Neuron (in vitro differentiated cells): Measurements from ENCODE around the gene APOM.
A peak's percentile ranks its signal among the peaks of the same experiment; 100 is the strongest.

Experiments used
- H2AFZ ChIP-seq: one replicate; pipeline ENCODE4 v1.6.1; 2013; ENCODE audit warnings: low read depth, mild to moderate bottlenecking, inconsistent platforms, low read length, moderate library complexity
- H3K27me3 ChIP-seq: one replicate; pipeline ENCODE4 v1.6.1; 2013; ENCODE audit warnings: low read length; ENCODE audit not compliant: insufficient read depth
- H3K36me3 ChIP-seq: one replicate; pipeline ENCODE4 v1.6.1; 2013; ENCODE audit warnings: low read length; ENCODE audit not compliant: insufficient read depth
- H3K4me1 ChIP-seq: one replicate; pipeline ENCODE4 v1.6.1; 2013; ENCODE audit warnings: low read length; ENCODE audit not compliant: insufficient read depth
- H3K4me3 ChIP-seq: 2 replicates; pipeline ENCODE4 v1.5.1; 2013; ENCODE audit warnings: mild to moderate bottlenecking, low read length, moderate library complexity
- H3K9me3 ChIP-seq: one replicate; pipeline ENCODE4 v1.6.1; 2013; ENCODE audit warnings: low read length

The APOM gene

DNA sequence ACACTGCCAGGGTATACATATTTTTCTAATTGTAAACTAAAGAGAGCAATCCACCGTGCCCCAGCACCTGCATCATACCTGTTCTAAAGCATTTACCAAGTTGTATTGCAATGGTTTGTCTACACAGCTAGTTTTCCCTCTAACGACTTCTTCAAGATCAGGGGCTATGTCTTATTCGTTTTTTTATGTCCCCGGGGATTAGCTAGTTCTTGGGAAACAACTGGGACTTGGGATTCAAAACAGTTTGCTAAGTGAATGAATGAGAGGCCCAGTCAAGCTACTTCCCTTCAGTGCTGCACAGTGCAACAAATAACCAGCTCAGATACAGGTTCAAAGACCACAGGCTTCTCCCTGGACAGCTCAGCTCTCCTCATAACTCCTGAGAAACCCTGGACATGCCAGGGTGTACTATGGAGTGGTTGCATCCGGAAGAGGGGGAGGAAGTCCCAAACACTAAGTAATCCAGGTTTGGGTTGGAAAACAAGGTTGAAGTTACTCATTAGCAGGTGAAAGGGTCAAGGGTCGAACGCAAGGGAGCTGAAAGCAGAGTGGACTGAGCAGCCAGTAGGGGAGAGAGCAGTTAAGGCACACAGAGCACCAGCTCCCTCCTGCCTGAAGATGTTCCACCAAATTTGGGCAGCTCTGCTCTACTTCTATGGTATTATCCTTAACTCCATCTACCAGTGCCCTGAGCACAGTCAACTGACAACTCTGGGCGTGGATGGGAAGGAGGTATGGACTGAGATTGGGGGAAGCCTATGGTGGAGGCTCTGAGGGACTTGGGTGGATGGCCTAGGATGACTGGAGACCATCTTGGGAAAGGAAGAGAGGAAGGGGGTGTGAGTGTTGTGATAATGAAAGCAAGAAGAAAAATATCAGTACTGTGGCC lies at the start of gene APOM:
Gene APOM, plus strand, starts transcription at position 546 of the 889 bp plus-strand sequence. Its CDS starts 73 bp downstream, at position 619.
- H3K9me3 ChIP-seq, result no peaks in the 10 kb centered on the region
- no peak within 1 kb of the TSS for H3K4me3 ChIP-seq
- H3K36me3 ChIP-seq, result peaks cover 20% of the 10 kb centered on the region
- H3K4me1 ChIP-seq, result peaks cover 32% of the 10 kb centered on the region
- H3K27me3 ChIP-seq, result no peaks in the 10 kb centered on the region
- no peak within 1 kb of the TSS for H2AFZ ChIP-seq

GRCh38 chr6:31607317-31607716 lies 48.4 kb upstream of the APOM start:
- no peak overlapping the region for H3K4me3 ChIP-seq
- H3K9me3 ChIP-seq, result no peaks in the 10 kb centered on the region
- no peaks in the 10 kb centered on the region for H3K36me3 ChIP-seq
- H3K4me1 ChIP-seq, result no peaks in the 10 kb centered on the region
- H2AFZ ChIP-seq, result no peak overlapping the region
- peaks cover 8% of the 10 kb centered on the region for H3K27me3 ChIP-seq

GRCh38 chr6:31609519-31610406 lies 45.9 kb upstream of the APOM start:
- no peaks in the 10 kb centered on the region for H3K27me3 ChIP-seq
- H3K9me3 ChIP-seq, result no peaks in the 10 kb centered on the region
- H2AFZ ChIP-seq, result no peak overlapping the region
- no peaks in the 10 kb centered on the region for H3K36me3 ChIP-seq
- no peak overlapping the region for H3K4me3 ChIP-seq
- no peaks in the 10 kb centered on the region for H3K4me1 ChIP-seq

GRCh38 chr6:31610968-31611367 lies 44.7 kb upstream of the APOM start:
- no peaks in the 10 kb centered on the region for H3K36me3 ChIP-seq
- no peak overlapping the region for H2AFZ ChIP-seq
- no peaks in the 10 kb centered on the region for H3K27me3 ChIP-seq
- H3K4me3 ChIP-seq, result no peak overlapping the region
- H3K4me1 ChIP-seq, result no peaks in the 10 kb centered on the region
- no peaks in the 10 kb centered on the region for H3K9me3 ChIP-seq

DNA sequence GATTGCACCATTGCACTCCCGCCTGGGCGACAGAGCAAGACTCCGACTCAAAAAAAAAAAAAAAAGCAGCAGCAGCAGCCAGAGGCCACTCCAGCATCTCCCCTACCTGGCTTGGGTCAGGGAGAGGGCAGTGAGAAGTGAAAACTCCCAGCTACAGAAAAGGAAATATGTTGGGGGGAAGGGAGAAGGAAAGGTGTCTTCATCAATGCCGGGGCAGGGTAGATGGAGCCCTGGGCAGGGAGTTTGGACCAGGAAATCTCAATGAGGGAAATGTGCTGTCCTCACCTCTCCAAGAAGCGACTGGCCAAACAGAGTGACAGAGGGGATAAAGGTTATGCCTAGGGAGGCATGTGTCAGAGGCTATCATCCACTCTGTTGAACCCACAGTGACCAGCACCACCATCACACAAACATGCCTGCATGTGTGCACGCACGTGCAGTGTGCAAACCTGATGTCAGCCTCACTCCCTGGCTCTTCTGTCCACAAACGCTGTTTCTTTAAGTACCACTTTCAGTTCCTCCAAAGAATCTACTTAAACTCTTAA lies 41.5 kb upstream of the APOM start:
- H3K36me3 ChIP-seq, result no peaks in the 10 kb centered on the region
- no peaks in the 10 kb centered on the region for H3K4me1 ChIP-seq
- H3K9me3 ChIP-seq, result no peaks in the 10 kb centered on the region
- no peak overlapping the region for H2AFZ ChIP-seq
- H3K4me3 ChIP-seq, result no peak overlapping the region
- H3K27me3 ChIP-seq, result no peaks in the 10 kb centered on the region

DNA sequence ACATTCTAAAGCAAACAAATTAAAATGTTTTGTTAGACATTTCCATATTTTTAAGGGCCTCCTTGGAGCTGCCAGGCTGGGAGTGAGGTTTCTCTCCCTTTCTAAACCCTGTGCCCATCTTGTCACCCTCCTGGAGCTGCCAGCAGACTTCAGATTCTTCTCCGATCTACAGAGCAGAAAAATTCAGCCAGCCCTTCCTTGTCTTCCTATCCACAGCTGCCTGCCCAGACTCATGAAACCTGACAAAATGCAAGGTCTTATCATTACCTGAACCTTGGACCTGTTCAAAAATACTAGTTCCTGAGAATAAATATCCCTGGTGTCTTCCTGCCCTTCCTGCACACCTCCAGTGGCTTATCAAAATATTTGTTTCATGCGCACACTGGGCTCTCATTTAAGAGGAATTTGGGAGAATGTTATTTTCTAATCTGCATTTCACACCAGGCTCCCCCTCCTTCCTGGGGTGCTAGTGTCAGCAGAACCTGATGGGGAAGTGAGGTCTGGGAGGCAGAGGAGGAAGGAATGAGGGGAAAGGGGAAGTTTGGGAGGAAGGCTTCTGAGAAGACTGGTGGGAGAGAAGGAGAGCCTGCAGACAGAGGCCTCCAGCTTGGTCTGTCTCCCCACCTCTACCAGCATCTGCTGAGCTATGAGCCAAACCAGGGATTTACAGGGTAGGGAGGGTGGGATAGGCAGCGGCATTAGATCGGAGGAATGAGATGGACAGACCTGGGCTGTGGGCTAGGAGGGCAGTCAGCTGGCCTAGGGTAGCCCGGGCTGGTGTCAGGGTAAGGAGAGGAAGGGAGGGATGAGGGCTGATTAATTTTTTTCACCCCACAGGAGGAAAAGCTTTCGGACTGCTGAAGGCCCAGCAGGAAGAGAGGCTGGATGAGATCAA lies 40.8 kb upstream of the APOM start, which contains the start of gene AIF1:
Gene AIF1, plus strand, starts transcription at position 551 of the 895 bp plus-strand sequence. Its CDS starts 96 bp downstream, at position 647.
- H3K4me1 ChIP-seq, result peaks cover 3% of the 10 kb centered on the region
- H3K36me3 ChIP-seq, result no peaks in the 10 kb centered on the region
- no peak within 1 kb of the TSS for H3K4me3 ChIP-seq
- H2AFZ ChIP-seq, result no peak within 1 kb of the TSS
- H3K27me3 ChIP-seq, result no peaks in the 10 kb centered on the region
- no peaks in the 10 kb centered on the region for H3K9me3 ChIP-seq

DNA sequence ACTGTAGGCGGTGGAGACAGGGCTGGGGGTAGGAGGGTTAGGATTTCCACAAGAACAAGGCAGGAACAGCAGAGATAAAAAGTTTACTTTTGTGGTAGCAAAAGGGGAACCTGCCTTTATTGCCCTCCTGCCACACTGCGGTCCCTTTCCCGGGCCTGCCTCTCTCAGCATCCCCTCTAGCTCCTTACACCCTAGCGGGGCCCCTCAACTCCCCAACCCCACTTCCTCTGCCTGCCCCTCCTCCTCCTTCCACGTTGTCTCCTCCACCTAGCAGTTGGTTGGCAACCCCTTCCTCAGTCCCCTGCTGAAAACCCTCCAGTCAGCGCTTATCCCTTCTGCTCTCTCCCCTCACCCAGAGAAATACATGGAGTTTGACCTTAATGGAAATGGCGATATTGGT lies 39.9 kb upstream of the APOM start:
- Histone ChIP-seq H3K27me3 (no peaks in the 10 kb centered on the region), H2AFZ (no peak overlapping the region), H3K36me3 (no peaks in the 10 kb centered on the region), H3K4me3 (no peak overlapping the region), H3K9me3 (no peaks in the 10 kb centered on the region), H3K4me1 (peaks cover 3% of the 10 kb centered on the region)

GRCh38 chr6:31617010-31617409 lies 38.7 kb upstream of the APOM start:
- H3K27me3 ChIP-seq, result no peaks in the 10 kb centered on the region

DNA sequence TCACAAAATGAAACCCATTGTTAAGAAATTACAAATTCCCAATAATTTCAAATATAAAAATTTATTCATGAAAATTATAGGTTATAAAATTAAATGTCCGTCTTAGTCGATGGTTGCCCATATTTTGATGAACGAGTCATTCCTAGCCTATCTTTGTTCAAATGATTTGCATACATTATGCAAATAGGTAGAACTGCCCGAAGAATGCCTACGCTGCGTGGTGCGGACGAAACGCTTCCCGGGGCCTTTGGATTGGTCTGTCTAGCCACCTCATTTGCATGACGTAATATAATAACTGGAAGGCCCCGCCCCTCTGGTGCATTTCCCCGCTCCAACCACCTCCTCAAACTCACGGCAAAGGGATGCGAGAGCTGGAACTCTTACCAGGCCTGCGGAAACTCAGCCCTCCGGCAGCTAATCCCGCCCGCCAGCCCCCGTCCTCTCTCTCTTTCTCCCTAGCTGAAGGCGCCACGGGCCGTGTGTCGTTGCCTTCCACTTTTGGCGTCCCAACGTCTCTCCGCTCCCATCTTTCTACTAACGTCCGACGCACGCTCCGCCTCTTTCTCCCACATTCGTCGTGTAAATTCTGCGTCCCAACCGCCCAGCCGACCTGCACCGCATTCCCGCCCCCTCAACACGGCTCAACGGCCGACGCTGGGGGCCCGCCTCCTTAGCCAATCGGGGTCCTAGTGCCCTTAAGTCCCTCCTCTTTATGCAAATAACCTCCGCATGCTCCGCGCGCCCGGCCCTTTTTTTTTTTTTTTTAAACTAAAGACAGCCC lies 35.7 kb upstream of the APOM start:
- no peak overlapping the region for H2AFZ ChIP-seq
- H3K4me1 ChIP-seq, result peaks cover 18% of the 10 kb centered on the region
- H3K9me3 ChIP-seq, result no peaks in the 10 kb centered on the region
- H3K36me3 ChIP-seq, result peaks cover 28% of the 10 kb centered on the region
- H3K4me3 ChIP-seq, result peak overlapping the region; percentile 84
- H3K27me3 ChIP-seq, result no peaks in the 10 kb centered on the region

More at GRCh38 chr6:31617010-31617409, 38.7 kb upstream of the APOM start:
- Histone ChIP-seq H3K9me3 (no peaks in the 10 kb centered on the region), H3K4me1 (peaks cover 8% of the 10 kb centered on the region), H3K36me3 (peaks cover under 1% of the 10 kb centered on the region), H3K4me3 (no peak overlapping the region), H2AFZ (no peak overlapping the region)

DNA sequence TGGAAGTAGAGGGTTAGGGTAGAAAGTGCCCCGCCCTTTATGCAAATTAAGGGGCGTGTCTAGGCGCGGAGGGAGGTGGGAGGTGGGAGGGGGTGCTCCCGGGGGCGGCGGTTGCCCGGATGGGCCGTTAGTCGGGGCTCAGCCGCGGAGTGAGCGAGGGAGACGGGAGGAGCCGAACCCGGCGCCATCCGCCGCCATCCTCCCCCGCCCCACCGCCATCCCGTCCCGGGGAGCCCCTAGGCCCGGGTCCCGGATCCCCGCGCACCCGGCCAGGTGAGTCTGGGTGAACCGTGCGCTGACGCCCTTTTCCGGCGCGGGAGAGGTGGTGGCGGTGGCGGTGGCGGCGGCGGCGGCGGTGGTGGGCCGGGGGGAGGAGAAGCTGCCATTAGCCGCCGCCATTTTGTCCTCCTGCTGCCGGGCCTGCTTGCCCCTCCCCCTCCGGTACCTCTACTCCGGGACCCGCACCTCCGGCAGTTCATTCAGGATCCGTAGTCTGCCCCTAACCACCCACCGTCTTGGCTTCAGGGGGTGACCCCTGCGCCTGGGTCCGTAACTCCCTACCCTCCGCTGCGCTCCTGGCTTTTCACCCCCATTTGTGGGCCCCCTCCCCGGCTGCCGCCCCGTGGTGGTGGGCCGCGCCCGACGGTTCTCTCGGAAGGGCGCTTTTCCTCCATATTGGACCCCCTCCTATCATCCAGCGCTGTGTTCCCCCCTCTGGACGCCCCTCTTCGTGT lies 34.9 kb upstream of the APOM start, which contains the start of gene PRRC2A:
Gene PRRC2A, plus strand, starts transcription at position 130 of the 734 bp plus-strand sequence. CDS start 2,075 bp downstream, outside the sequence.
- H2AFZ ChIP-seq, result no peak within 1 kb of the TSS
- peaks cover 36% of the 10 kb centered on the region for H3K36me3 ChIP-seq
- H3K4me3 ChIP-seq, result peak within 1 kb of the TSS; percentile 87
- H3K4me1 ChIP-seq, result peaks cover 18% of the 10 kb centered on the region
- no peaks in the 10 kb centered on the region for H3K27me3 ChIP-seq
- H3K9me3 ChIP-seq, result no peaks in the 10 kb centered on the region

- H3K4me1 ChIP-seq, result peaks cover 18% of the 10 kb centered on the region
- H3K4me3 ChIP-seq, result peak overlapping the region; percentile 87
- H3K36me3 ChIP-seq, result peaks cover 42% of the 10 kb centered on the region
- H2AFZ ChIP-seq, result no peak overlapping the region
- H3K27me3 ChIP-seq, result no peaks in the 10 kb centered on the region
- H3K9me3 ChIP-seq, result no peaks in the 10 kb centered on the region
These were observed 34.3 kb upstream of the APOM start for GRCh38 chr6:31621320-31621939.
